ENCODE measurements around the gene PTPRD. TPM values are rescaled to one million over a fixed set of nuclear protein-coding genes. Genes with fewer than 3 reads are reported as not detected.
"Not testable (repeated sequence)": the region's sequence is repeated elsewhere in the genome, so short reads cannot be mapped to it uniquely, and the experiment has no call there.

The PTPRD gene
- total RNA-seq, 1 donor from 2014 or later, result 139 TPM

DNA sequence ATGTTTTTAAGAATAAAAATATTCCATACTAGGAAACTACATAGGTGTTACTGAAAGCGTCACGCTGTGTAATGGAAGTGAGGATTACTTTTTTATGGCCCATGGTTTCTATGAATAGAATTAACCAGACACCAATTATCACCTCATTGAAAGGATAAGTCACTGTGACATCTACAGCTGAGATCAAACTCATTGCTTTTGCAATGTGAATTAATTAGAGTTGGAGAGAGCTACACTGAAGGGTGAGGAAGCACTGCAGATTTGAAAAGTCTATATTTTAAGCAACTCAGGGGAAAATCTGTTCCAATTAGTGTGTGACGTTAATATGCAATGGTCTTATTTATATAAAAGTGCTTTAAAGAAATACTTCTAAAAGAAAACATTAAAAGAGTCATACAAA, 1513.2 kb downstream of the PTPRD start:
- Mint-ChIP-seq H3K27ac (ENCODE audit: unreplicated experiment) (no peak overlapping the region), H3K36me3 (ENCODE audit: low read depth) (no peaks in the 10 kb centered on the region), H3K4me1 (no peaks in the 10 kb centered on the region)

GRCh38 chr9:9097254-9097653, 1515.5 kb downstream of the PTPRD start:
- H3K9me3 Mint-ChIP-seq; H3K27ac Mint-ChIP-seq (ENCODE audit: unreplicated experiment); H3K36me3 Mint-ChIP-seq (ENCODE audit: low read depth); H3K27me3 Mint-ChIP-seq (ENCODE audit: low read depth); H3K4me1 Mint-ChIP-seq; H3K4me3 Mint-ChIP-seq; DNase-seq (ENCODE audit: low read depth, low spot score): not testable (repeated sequence)

More for the DNA sequence above, 1513.2 kb downstream of the PTPRD start:
- Mint-ChIP-seq H3K9me3 (peaks cover 3% of the 10 kb centered on the region), H3K27me3 (ENCODE audit: low read depth) (no peaks in the 10 kb centered on the region), H3K4me3 (no peak overlapping the region)
- TF ChIP-seq, protein P1, sequence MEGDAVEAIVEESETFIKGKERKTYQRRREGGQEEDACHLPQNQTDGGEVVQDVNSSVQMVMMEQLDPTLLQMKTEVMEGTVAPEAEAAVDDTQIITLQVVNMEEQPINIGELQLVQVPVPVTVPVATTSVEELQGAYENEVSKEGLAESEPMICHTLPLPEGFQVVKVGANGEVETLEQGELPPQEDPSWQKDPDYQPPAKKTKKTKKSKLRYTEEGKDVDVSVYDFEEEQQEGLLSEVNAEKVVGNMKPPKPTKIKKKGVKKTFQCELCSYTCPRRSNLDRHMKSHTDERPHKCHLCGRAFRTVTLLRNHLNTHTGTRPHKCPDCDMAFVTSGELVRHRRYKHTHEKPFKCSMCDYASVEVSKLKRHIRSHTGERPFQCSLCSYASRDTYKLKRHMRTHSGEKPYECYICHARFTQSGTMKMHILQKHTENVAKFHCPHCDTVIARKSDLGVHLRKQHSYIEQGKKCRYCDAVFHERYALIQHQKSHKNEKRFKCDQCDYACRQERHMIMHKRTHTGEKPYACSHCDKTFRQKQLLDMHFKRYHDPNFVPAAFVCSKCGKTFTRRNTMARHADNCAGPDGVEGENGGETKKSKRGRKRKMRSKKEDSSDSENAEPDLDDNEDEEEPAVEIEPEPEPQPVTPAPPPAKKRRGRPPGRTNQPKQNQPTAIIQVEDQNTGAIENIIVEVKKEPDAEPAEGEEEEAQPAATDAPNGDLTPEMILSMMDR (conservative IDR thresholded peaks at IDR 0.05), result no peak
- DNase-seq (ENCODE audit: low read depth, low spot score), result no peak

DNA sequence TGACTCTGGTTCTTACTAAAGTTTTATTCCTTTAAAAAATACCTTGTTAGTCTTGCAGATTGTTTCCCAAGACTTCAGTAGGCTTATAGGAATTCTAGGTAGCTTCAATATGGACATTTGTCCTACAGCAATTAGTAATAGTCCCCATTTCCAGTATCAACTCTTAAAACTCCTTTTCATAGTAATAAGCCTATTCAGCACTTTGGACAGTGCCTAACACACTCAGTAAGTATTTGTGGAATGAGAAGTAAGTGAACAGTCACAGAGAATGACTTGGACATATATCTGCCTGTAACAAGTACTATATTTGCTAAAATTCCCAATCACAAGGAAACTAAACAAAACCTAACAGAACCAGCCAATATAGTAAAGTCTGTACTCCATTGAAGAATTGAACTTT, 1521.4 kb downstream of the PTPRD start:
- Mint-ChIP-seq H3K36me3 (ENCODE audit: low read depth) (no peaks in the 10 kb centered on the region), H3K4me3 (no peak overlapping the region), H3K9me3 (peaks cover 8% of the 10 kb centered on the region), H3K27me3 (ENCODE audit: low read depth) (no peaks in the 10 kb centered on the region), H3K4me1 (no peaks in the 10 kb centered on the region), H3K27ac (ENCODE audit: unreplicated experiment) (no peak overlapping the region)
- DNase-seq (ENCODE audit: low read depth, low spot score), result no peak
- TF ChIP-seq, protein P1 (conservative IDR thresholded peaks at IDR 0.05), result no peak

- no peak for DNase-seq (ENCODE audit: low read depth, low spot score)
- H3K4me3 Mint-ChIP-seq, result no peak overlapping the region
- peaks cover 14% of the 10 kb centered on the region for H3K9me3 Mint-ChIP-seq
- TF ChIP-seq, protein P1 (conservative IDR thresholded peaks at IDR 0.05), result no peak
- H3K27me3 Mint-ChIP-seq (ENCODE audit: low read depth), result no peaks in the 10 kb centered on the region
- H3K27ac Mint-ChIP-seq (ENCODE audit: unreplicated experiment), result no peak overlapping the region
- H3K36me3 Mint-ChIP-seq (ENCODE audit: low read depth), result no peaks in the 10 kb centered on the region
- no peaks in the 10 kb centered on the region for H3K4me1 Mint-ChIP-seq
Observed at GRCh38 chr9:9079473-9079872, 1533.3 kb downstream of the PTPRD start.

- Mint-ChIP-seq H3K4me3 (no peak overlapping the region), H3K27ac (ENCODE audit: unreplicated experiment) (no peak overlapping the region), H3K9me3 (peaks cover 14% of the 10 kb centered on the region), H3K4me1 (no peaks in the 10 kb centered on the region), H3K36me3 (ENCODE audit: low read depth) (no peaks in the 10 kb centered on the region), H3K27me3 (ENCODE audit: low read depth) (no peaks in the 10 kb centered on the region)
- DNase-seq (ENCODE audit: low read depth, low spot score), result no peak
- TF ChIP-seq, protein P1 (conservative IDR thresholded peaks at IDR 0.05), result no peak
Observed at GRCh38 chr9:9078301-9078700, 1534.5 kb downstream of the PTPRD start.

DNA sequence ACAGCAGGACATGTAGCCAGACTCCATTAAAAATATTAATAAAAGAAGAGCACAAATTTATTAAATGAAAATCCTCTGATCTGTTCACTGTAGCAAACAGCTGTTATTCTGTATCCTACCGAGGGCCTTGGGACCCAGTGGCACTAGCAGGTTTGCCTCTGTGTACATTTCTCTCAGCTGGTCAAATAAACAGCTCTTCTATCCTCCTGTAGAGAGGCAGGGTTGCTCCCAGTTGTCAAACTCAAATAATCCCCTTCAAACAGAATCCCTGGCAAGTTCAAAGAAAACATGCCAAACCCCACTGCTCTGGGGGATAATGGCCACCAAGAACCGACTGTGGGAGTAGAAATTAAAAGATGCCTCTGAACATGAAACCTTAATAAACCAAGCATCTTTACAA, 1551.2 kb downstream of the PTPRD start:
- Mint-ChIP-seq H3K36me3 (ENCODE audit: low read depth) (no peaks in the 10 kb centered on the region), H3K4me3 (no peak overlapping the region), H3K27ac (ENCODE audit: unreplicated experiment) (no peak overlapping the region), H3K9me3 (peaks cover 2% of the 10 kb centered on the region), H3K27me3 (ENCODE audit: low read depth) (no peaks in the 10 kb centered on the region), H3K4me1 (no peaks in the 10 kb centered on the region)
- TF ChIP-seq, protein P1 (conservative IDR thresholded peaks at IDR 0.05), result no peak
- no peak for DNase-seq (ENCODE audit: low read depth, low spot score)

All from neural crest cell (in vitro differentiated cells).